Measurements from ENCODE around the gene B4GALT2. TPM values are rescaled to one million over a fixed set of nuclear protein-coding genes. Genes with fewer than 3 reads are reported as not detected.

B4GALT2 gene
- total and polyA plus RNA-seq, 9 of the 15 experiments (the other 6 are each of a cell fraction or from before 2014, with no cell fraction given) = 1.3 to 86.8 (median 43.8) TPM

GRCh38 chr1:44035726-44036408, 56.9 kb downstream of the B4GALT2 start (continued):
- TF ChIP-seq ID3 (CRISPR knock-in tag; IDR thresholded peaks at IDR 0.05) = no peak
- TF ChIP-seq ID3 (tag; IDR thresholded peaks at IDR 0.05) = peak; percentile 99
- TF ChIP-seq KLF6 (CRISPR knock-in tag; IDR thresholded peaks at IDR 0.05; ENCODE audit: borderline replicate concordance) = peak; percentile 95
- TF ChIP-seq KDM5B (IDR thresholded peaks at IDR 0.05; ENCODE audit: insufficient replicate concordance, low read depth, low read length) = no peak
- TF ChIP-seq SETDB1 (IDR thresholded peaks at IDR 0.05; ENCODE audit: low read length) = no peak
- TF ChIP-seq, protein P1, sequence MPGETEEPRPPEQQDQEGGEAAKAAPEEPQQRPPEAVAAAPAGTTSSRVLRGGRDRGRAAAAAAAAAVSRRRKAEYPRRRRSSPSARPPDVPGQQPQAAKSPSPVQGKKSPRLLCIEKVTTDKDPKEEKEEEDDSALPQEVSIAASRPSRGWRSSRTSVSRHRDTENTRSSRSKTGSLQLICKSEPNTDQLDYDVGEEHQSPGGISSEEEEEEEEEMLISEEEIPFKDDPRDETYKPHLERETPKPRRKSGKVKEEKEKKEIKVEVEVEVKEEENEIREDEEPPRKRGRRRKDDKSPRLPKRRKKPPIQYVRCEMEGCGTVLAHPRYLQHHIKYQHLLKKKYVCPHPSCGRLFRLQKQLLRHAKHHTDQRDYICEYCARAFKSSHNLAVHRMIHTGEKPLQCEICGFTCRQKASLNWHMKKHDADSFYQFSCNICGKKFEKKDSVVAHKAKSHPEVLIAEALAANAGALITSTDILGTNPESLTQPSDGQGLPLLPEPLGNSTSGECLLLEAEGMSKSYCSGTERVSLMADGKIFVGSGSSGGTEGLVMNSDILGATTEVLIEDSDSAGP (CRISPR knock-in tag; IDR thresholded peaks at IDR 0.05) = no peak
- TF ChIP-seq, protein P2, sequence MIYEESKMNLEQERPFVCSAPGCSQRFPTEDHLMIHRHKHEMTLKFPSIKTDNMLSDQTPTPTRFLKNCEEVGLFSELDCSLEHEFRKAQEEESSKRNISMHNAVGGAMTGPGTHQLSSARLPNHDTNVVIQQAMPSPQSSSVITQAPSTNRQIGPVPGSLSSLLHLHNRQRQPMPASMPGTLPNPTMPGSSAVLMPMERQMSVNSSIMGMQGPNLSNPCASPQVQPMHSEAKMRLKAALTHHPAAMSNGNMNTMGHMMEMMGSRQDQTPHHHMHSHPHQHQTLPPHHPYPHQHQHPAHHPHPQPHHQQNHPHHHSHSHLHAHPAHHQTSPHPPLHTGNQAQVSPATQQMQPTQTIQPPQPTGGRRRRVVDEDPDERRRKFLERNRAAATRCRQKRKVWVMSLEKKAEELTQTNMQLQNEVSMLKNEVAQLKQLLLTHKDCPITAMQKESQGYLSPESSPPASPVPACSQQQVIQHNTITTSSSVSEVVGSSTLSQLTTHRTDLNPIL (CRISPR knock-in tag; IDR thresholded peaks at IDR 0.05) = peak; percentile 82; the same call in 1 of the 2 replicates
- TF ChIP-seq GTF2F1 (IDR thresholded peaks at IDR 0.05; ENCODE audit: low read depth, low read length) = 0 out of 2 replicates have a peak, but pooled peaks have one; percentile 68
- TF ChIP-seq CREM (IDR thresholded peaks at IDR 0.05; ENCODE audit: low read depth) = peak; percentile 100
- no peak for TF ChIP-seq ZNF184 (CRISPR knock-in tag; IDR thresholded peaks at IDR 0.05)
- peak; percentile 91 for TF ChIP-seq TCFL5 (CRISPR knock-in tag; conservative IDR thresholded peaks at IDR 0.05)
- no peak for TF ChIP-seq HOXB6 (CRISPR knock-in tag; IDR thresholded peaks at IDR 0.05; ENCODE audit: borderline replicate concordance)
- TF ChIP-seq SMAD1 (IDR thresholded peaks at IDR 0.05; ENCODE audit: low read depth, low read length, partially characterized antibody) = peak; percentile 98
- TF ChIP-seq FOXM1 (IDR thresholded peaks at IDR 0.05; ENCODE audit: low read depth) = peak; percentile 99
- TF ChIP-seq FOXM1 (CRISPR knock-in tag; IDR thresholded peaks at IDR 0.05; ENCODE audit: low read depth) = 0 out of 2 replicates have a peak, but pooled peaks have one; percentile 60
- TF ChIP-seq ZNF24 (IDR thresholded peaks at IDR 0.05) = peak; percentile 93
- peak; percentile 93 for TF ChIP-seq ZBTB17 (CRISPR knock-in tag; IDR thresholded peaks at IDR 0.05)
- TF ChIP-seq HNRNPUL1 (IDR thresholded peaks at IDR 0.05; ENCODE audit: low read length) = no peak
- TF ChIP-seq KDM2B (CRISPR knock-in tag; IDR thresholded peaks at IDR 0.05) = no peak
- TF ChIP-seq TAF1 (IDR thresholded peaks at IDR 0.05; ENCODE audit: control insufficient read depth, extremely low read depth, insufficient read depth, low read length, severe bottlenecking) = peak; percentile 84
- peak; percentile 82 for TF ChIP-seq TEAD2 (tag; IDR thresholded peaks at IDR 0.05)
- TF ChIP-seq SREBF1 (IDR thresholded peaks at IDR 0.05; ENCODE audit: borderline replicate concordance, low read depth, low read length) = peak; percentile 68; the same call in 1 of the 2 replicates
- peak; percentile 82; the same call in 1 of the 2 replicates for TF ChIP-seq GABPB1 (CRISPR knock-in tag; IDR thresholded peaks at IDR 0.05)
- peak; percentile 76; the same call in 1 of the 2 replicates for TF ChIP-seq HMG20A (CRISPR knock-in tag; conservative IDR thresholded peaks at IDR 0.05)
- peak; percentile 97 for TF ChIP-seq PHF21A (IDR thresholded peaks at IDR 0.05; ENCODE audit: borderline replicate concordance, low read depth)
- TF ChIP-seq MXI1 (IDR thresholded peaks at IDR 0.05; ENCODE audit: low read depth, low read length) = peak; percentile 90
- peak; percentile 69; the same call in 1 of the 2 replicates for TF ChIP-seq NR2C2 (CRISPR knock-in tag; IDR thresholded peaks at IDR 0.05)
- TF ChIP-seq NR2C2 (tag; IDR thresholded peaks at IDR 0.05) = peak; percentile 95

All from K562 (cell line).